Panc1 (cell line): ENCODE data around the gene FILIP1.

Experiments used
- REST ChIP-seq, 2 experiments: IDR thresholded peaks; 2 replicates each; pipeline ENCODE4 v1.6.1; 2011 to 2012; ENCODE audit warnings: low read depth in 2 of 2, control low read depth in 1 of 2, low read length in 1 of 2, mild to moderate bottlenecking in 1 of 2, moderate library complexity in 1 of 2; ENCODE audit not compliant: insufficient read depth in 1 of 2
- TCF7L2 ChIP-seq: IDR thresholded peaks from 2 replicates; pipeline ENCODE4 v1.6.1; 2011; ENCODE audit warnings: mild to moderate bottlenecking, low read depth, low read length, inconsistent platforms
- TF ChIP-seq, protein P1 (sequence below): fragments of 450-650 bp; IDR thresholded peaks from 2 replicates; pipeline ENCODE4 v1.5.1; 2017; ENCODE audit warnings: mild to moderate bottlenecking

DNA sequence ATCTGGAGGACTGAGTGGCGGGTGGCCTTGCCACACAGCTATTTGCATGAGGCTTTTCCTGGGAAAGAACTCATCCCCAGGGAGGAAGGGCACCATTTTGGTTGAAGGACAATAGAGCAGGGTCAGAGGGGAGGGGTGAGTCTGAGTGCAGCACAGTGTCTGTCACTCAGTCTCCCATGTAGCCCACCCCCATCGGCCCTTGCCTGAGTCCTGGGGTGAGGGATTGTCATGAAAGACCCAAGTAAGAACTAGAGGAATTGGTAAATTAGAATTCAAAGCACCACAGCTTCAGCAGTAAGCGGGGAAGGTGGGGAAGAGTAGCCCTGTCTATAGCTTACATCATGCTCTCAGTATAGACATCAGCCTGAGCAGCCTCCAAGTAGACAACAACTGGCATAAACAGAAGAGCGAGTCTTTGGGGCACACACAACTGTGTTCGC, 118.6 kb downstream of the FILIP1 start:
- TF ChIP-seq, protein P1, sequence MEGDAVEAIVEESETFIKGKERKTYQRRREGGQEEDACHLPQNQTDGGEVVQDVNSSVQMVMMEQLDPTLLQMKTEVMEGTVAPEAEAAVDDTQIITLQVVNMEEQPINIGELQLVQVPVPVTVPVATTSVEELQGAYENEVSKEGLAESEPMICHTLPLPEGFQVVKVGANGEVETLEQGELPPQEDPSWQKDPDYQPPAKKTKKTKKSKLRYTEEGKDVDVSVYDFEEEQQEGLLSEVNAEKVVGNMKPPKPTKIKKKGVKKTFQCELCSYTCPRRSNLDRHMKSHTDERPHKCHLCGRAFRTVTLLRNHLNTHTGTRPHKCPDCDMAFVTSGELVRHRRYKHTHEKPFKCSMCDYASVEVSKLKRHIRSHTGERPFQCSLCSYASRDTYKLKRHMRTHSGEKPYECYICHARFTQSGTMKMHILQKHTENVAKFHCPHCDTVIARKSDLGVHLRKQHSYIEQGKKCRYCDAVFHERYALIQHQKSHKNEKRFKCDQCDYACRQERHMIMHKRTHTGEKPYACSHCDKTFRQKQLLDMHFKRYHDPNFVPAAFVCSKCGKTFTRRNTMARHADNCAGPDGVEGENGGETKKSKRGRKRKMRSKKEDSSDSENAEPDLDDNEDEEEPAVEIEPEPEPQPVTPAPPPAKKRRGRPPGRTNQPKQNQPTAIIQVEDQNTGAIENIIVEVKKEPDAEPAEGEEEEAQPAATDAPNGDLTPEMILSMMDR = no peak
- no peak for TF ChIP-seq REST (IDR thresholded peaks at IDR 0.05; ENCODE audit: insufficient read depth in 1 of 2, low read depth in 2 of 2, low read length in 1 of 2)
- TF ChIP-seq TCF7L2 = no peak
